ENCODE measurements around the gene KSR2. TPM values are rescaled to one million over a fixed set of nuclear protein-coding genes. Genes with fewer than 3 reads are reported as not detected.

Gene KSR2
- under 0.01 TPM in 1 of 2 replicates, not detected in the other for total RNA-seq

DNA sequence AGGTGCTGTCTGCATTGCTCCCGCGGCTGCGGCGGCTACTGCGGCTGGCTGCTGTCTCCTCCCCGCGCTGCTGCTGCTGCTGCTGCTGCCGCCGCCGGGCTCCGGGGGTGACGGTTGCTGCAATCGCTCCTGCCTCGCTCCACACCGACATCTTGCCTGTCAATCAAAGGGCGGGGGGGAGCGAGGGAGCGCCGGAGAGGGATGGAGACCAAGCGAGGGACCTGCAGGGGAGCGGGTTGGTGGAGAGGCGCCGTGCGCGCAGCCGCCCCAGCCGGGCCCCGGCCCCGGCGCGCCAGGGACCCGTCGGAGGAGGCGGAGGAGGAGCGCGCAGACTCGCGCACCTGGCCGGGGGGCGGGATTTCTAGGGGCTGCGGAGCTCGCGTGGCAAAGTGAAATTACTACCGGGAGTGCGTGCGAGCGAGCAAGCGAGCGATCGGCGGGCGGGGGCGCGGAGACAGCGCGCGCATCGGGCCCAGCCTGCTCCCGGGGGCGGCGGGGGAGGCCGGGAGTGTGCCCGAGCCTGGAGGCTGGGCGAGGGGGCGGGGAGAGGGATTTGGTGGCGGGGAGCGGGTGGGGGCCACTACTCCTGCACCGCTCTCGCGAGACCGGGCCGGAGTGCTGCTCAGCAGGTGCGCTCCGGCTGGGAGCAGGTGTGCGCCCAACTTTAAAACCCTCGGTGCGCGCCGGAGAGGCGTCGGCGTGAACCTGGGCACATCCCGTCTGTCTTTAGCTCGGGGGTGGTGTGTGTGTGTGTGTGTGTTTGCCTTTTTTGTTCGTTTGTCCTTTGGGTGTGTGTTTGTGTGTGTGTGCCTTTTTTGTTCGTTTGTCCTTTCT lies at the start of gene KSR2:
KSR2 (minus strand) TSS at position 165 of the 834 bp plus-strand sequence. CDS start 735 bp downstream, outside the sequence.

DNA sequence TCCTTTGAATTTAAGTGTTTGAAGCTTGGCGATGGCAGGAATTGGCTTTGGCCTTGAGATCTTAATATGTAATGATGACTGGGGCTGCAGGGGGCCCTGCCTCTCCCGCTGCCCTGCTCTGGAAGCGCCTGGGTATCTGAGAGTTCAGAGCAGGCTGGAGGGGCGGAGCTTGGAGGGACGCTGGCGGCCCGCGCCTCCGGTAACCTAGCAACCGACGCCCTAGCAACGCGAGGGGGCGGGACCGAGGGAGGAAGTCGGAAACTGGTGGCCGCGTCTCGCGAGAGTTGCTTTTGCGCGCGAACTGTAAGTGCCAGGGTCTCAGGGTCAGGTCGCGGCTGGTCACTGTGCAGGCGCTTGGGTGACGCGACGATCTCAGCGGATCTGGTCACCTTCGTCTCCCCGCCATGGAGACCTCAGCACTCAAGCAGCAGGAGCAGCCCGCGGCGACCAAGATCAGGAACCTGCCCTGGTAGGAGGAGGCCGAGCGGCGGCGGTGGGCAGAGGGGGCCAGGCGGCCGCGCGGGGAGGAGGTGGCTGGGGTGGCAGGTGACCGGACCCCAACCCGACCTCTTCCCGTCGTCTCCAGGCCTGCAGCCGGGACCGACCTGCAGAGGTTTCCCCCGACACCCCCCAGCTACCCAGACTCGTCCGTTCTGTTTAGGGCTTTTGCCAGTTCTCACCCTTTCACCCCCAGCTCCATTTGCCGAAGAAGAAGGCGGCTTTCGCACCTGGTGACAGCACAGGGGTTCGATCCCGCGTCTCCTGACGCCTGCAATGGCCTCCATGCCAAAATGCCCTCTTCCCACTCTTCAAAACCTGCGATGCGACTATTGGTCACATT lies 47.9 kb upstream of the KSR2 start, which contains the start of gene RFC5:
RFC5 (plus strand) TSS at position 280 of the 841 bp plus-strand sequence; CDS start at position 405, 125 bp downstream.

Other genes starting within 250 kb of the KSR2 start
- gene RFC5, start 47.7 kb upstream of the KSR2 start, total RNA-seq = 9.2 and 14.5 TPM in 2 replicates
- gene WSB2, start 92.2 kb upstream of the KSR2 start, total RNA-seq = 112 and 126 TPM in 2 replicates
- gene VSIG10, start 135.0 kb upstream of the KSR2 start, total RNA-seq = 15.2 and 19.8 TPM in 2 replicates
- 184 and 204 TPM in 2 replicates for gene PEBP1, start 167.1 kb upstream of the KSR2 start, total RNA-seq